Coronary artery (tissue), 2 donors: ENCODE results near the gene TTC3.

Experiments used
- DNase-seq: peaks from one replicate; pipeline ENCODE4 v3.0.0-alpha.2; 2017; ENCODE audit warnings: low spot score
- H3K27ac ChIP-seq, 2 donors: fragments of 200-600 bp; sonication (generic); one replicate each; pipeline ENCODE4 v1.5.1; 2016 to 2019
- H3K4me3 ChIP-seq: fragments of 200-600 bp; sonication (generic); 2 replicates; pipeline ENCODE4 v1.5.1; 2016; ENCODE audit warnings: mild to moderate bottlenecking, moderate library complexity
- CTCF ChIP-seq: fragments of 200-600 bp; sonication (generic); IDR thresholded peaks from one replicate; pipeline ENCODE4 v1.5.1; 2019; ENCODE audit warnings: antibody characterized with exemption

Gene TTC3

GRCh38 chr21:37061926-37062592 lies 11.0 kb upstream of the TTC3 start:
- no peak for TF ChIP-seq CTCF
- H3K4me3 ChIP-seq = no peak overlapping the region
- H3K27ac ChIP-seq = no peak overlapping the region
- no peak for DNase-seq

GRCh38 chr21:37062593-37062935 lies 10.5 kb upstream of the TTC3 start:
- no peak for DNase-seq
- TF ChIP-seq CTCF = no peak
- Histone ChIP-seq H3K4me3 (no peak overlapping the region), H3K27ac (no peak overlapping the region)

- no peak overlapping the region for H3K4me3 ChIP-seq
- no peak for DNase-seq
- TF ChIP-seq CTCF = no peak
- no peak overlapping the region for H3K27ac ChIP-seq
These were observed 9.6 kb upstream of the TTC3 start for GRCh38 chr21:37063433-37063832.

- Histone ChIP-seq H3K4me3 (no peak overlapping the region), H3K27ac (no peak overlapping the region)
- TF ChIP-seq CTCF = no peak
- DNase-seq = no peak
These were observed 8.2 kb upstream of the TTC3 start for GRCh38 chr21:37064841-37065240.

GRCh38 chr21:37065561-37066177 lies 7.4 kb upstream of the TTC3 start:
- Histone ChIP-seq H3K4me3 (no peak overlapping the region), H3K27ac (no peak overlapping the region)
- no peak for TF ChIP-seq CTCF
- DNase-seq = no peak

GRCh38 chr21:37071561-37072273 lies 1.3 kb upstream of the TTC3 start:
- Histone ChIP-seq H3K27ac (peak overlapping the region; percentile 97 to 98), H3K4me3 (peak overlapping the region; percentile 79)
- no peak for TF ChIP-seq CTCF
- DNase-seq = peak; percentile 87
